Stimulated activated CD4-positive, alpha-beta T cell treated with anti-CD3 and anti-CD28 coated beads, Interleukin-4, amount 100 ng/mL, for 48 hours (primary cell): Measurements from ENCODE around the gene CCDC201.
"Not testable (repeated sequence)": the region's sequence is repeated elsewhere in the genome, so short reads cannot be mapped to it uniquely, and the experiment has no call there.

ENCODE experiments used
- DNase-seq, 2 donors: peaks; one replicate each; pipeline ENCODE4 v3.0.0-alpha.2; 2020; ENCODE audit warnings: low read depth in 2 of 2

Gene CCDC201

DNA sequence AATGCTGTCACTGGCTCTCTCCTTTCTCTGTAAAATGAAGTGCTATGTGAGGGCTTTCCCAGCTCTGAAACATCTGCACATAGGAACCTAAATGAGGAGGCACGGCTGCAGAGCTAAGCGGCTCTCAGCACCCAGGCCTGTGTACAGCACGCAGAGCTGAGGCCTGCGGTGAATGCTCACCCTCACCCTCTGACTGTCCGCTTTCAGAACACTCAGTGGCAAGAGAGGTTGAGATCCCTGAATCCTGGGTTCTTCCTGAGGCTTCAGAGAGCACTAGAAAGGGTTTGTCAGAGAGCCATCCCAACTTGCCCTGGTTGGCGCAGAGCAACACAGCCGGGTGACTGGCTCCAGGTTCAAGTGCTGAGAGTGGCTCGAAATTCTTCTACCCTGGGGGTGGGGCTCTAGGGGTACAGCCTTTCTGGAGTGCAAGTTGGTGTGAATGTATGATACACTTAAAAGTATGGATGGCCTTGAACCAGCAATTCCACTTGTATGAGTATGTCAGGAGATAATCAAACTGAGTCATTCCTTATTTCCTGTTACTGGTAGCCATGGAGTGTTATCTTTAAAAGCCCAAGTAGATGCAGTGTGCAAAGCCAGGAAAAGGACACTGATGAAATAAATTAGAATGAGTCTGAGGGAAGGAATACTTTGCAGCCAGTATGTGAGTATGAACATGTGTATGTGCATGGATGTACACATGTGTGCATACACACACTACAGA lies 1.7 kb upstream of the CCDC201 start:
- DNase-seq, result no peak

DNA sequence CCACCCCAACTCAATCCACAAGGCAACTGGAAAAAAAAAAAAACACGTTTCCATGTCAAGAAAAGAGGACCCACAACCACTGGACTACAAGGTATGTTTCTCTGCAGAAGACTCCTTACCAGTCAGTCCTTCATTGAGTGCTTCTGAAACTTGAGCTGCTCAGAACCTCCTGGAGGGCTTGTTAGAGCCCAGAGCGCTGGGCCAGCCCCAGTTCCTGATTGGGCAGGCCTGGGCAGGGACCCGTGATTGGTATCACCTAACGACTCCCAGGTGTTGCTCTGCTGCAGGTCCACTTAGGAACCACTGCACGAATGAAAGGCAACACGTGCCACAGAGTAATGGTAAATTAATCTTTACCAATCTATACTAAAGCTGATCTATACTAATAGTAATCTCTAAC lies 473 bp upstream of the CCDC201 start:
- DNase-seq, result no peak

DNA sequence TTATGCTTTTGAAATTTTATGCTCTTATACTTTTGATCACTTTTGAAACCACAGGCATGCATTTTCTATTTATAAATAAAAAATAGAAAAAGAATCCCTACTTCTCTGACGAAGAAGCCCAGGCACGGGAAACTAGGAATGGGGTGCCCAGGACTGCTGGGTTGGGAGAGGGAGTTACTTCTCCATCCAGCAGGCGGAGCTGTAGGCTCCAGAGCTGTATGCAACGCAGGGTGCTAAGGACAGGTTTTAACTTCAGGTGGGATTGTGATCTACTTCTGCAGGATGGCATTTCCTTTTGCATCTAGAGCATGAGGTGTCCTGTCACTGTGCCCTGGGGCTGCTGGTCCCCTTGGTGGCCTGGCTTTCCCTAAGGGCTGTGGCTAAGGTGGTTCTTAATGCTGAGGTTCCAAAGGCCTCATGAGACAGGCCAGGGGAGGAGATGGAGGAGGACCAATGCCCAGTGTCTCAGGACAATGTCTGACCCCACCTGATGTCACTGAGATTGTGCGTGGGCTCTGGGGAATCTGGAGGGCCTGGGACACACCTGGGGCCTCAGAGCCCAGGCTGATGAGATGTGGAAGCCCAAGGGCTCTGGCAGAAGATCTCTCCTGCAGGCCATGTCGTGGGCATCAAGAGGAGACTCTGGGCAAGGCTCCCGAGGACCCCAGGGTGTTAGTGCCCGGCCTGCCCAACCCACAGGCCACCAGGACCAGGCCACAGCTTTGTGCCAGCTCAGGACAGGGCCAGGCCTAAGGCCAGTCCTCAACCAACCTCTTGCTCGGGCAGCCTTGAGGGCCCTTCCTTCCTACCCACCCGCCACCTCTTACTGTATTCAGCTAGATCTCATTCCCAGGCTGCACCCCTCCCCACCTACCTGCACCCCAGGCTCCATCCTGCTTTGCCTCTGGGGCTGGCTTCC lies 507 bp downstream of the CCDC201 start:
- DNase-seq, result no peak

DNA sequence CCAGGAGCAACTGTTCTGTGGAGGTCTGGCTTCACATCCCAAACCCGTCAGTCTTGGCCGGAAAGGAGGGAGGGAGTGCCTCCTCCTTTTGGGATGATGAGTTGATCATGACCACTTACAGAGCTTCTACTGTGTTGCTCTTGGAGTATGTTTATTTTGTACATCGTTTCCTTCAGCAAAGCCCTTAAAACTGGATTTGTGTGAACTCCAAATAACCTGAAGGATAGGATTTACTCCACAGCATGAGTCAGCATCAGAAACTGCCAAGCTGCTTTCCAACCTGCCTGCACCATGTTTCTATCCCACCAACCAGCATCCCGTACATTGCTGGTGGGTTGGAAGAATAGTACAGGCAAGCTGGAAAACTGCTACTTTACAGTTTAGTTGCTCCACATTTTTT lies 3.5 kb downstream of the CCDC201 start:
- DNase-seq, result no peak

DNA sequence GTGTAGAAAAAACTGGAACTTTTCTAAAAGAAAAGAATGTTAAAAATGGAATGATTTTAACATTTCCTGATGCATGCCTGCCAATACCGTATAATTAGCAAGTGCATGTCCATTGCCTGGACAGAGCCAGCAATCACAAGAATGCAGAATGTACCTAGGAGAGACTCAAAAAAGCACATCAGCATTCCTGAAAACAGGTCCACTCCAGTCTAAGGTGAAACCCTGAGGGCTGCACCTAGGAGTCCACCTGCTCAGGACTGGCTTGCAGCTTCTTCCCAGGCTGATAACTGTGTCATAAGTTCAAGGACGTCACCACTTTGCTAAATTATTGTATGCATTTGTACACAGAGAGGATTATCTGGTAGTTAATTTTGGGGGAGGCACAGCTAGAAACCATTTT lies 5.4 kb downstream of the CCDC201 start:
- DNase-seq, result no peak

DNA sequence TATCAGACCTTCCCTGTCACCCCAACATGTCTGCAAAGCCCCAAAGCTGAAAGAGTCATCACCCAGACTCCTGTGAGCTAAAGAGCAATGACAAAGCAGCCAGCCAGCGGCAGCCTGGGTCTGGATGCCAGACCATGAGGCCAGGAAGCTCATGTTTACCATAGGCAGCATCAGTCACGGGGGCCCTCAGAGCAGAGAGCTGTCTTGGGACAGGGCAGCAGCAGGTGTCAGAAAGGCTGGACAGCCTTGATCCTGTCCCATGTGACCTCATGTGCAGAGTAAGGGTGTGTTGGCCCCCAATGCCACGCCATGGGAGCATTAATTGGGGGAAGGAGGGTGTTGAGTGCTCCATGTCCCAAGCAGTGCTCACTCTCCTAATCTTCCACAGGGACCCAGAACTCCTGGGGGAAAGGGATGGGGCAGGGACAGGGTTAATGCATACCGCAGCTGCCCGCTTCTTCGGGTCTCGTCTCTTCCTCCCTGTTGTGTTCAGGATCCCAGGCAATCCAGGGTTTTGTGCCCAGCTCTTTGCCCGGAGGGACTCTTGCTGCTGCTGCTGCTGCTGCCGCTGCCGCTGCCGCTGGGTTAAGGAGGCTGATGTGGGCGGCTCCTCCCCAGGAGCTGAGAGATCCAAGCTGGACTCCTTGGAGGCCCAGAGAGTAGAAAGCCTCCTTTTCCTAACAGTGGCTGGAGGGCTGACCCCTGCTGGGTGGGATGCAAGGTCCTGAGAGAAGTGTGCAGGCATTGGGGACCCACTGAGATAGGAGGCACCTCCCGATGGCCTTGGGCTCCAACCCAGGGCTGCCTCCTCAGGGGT lies 7.1 kb downstream of the CCDC201 start:
- DNase-seq, result no peak

DNA sequence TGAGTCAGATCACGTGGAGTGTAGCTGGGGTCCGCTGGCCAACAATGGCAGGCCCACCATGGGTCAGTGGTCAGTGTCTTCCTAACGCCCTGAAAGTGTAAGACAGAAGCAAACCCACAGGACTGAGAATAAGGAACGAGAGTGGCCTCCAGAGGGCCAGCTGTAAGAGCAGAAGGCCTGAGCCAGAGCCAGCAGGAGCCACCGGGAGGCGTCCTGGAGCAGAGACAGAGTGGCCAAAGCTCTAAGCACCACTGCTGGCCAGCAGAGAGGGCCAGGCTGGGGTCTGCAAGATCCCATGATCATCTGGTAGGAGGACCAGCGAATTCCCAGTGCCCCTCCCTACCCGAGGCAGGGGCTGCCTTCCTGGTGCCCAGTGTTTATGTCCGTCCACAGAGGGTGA lies 9.2 kb downstream of the CCDC201 start:
- no peak for DNase-seq

DNA sequence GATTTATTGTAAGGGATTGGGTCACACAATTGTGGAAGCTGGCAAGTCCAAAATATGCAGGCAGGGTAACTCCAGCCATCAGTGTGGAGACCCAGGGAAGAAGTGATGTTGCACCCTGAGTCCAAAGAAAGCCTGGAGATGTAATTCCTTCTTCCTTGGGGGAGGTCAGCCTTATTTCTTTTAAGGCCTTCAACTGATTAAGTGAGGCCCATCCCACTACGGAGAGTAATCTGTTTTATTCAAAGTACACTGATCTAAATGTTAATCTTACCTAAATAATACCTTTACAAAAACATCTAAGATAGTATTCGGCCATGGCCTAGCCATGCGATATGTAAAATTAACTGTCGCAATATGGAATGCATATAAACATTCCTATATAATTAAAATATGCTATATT lies 16.0 kb downstream of the CCDC201 start:
- DNase-seq, result not testable (repeated sequence)

DNA sequence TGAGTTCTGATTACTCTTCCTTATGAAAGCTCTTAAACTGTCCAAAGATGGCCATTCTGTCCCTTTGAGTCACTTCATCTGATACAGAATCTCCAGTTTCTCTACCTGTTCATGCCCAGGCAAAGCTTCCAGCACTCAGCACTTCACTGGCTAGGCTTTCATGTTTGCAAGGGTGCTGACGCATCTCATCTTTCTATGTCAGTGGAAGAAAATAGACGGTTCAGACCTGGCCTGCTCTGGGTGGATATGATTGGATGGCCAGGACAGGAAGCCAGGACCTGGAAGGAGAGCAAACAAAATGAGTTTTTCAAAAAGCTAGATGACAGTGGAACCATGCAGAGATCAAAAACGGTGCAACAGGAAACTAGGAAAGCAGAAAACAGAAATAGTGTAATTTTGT lies 17.2 kb downstream of the CCDC201 start:
- DNase-seq, result not testable (repeated sequence)

DNA sequence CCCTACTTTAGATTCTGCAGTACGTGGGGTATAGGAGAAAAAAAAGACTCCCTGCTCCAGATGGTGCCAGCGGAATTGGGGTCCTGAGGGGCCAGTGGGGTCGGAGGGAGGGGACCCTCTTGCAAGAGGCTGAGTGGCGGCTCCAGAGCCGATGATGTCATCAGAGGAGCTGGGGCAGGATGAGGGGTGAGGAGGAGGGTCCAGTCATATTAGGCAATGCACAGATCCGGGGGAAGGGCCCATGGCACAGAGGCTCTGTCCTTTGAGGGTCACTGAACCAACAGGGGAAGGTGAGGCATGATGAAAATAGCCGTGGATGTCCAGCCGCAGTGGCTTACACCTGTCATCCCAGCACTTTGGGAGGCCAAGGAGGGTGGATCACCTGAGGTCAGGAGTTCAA lies 19.4 kb downstream of the CCDC201 start:
- not testable (repeated sequence) for DNase-seq

DNA sequence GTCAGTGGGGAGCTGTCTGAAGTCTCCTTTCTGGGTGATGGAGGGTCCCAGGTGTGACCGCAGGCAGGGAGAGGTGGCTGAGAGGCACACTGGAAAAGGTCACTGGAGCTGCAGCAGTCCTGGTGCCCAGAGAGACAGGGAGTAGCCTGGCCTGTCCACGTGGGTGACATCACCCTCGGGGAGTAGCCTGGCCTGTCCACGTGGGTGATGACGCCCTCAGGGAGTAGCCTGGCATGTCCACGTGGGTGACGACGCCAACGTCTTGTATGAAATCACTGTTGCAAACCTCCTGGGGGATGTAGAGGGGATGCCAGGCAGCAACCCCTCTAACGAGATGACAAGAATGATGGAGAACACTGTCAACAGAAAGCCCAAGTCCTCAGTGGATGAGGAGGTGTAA lies 19.9 kb downstream of the CCDC201 start:
- not testable (repeated sequence) for DNase-seq

DNA sequence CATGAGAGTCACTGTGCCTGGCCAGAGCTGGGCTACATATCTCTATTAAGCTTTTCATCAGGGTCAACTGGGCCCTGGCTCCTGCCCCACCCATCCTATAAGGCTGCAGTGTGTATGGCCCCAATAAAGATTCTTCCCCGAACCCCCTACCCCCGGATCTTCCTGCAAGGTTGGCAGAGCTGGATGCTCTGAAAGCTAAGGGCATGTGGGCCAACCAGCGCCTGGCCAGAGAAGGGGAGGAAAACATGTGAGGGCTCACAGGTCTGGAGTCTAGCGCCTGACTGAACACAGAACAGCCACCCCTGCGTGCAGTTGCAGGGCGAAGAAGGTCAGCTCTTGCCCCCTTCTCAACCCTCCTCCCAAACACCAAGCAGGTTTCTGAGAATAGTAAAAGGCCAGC lies 24.1 kb downstream of the CCDC201 start:
- DNase-seq, result not testable (repeated sequence)

DNA sequence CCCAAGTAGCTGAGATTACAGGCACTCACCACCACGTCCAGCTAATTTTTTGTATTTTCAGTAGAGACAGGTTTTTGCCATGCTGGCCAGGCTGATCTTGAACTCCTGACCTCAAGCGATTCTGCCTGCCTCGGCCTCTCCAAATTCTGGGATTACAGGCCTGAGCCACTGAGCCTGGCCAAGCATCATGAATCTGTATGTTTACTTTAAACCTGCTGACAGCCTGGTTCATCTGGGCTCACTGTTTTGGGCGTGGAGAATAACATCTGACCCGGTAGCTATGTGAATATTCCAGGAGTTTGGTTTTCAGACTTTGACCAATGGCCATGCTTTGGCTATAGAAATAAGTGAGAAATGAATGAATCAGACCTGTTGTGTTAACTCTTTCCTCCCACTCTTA lies 26.3 kb downstream of the CCDC201 start:
- not testable (repeated sequence) for DNase-seq

DNA sequence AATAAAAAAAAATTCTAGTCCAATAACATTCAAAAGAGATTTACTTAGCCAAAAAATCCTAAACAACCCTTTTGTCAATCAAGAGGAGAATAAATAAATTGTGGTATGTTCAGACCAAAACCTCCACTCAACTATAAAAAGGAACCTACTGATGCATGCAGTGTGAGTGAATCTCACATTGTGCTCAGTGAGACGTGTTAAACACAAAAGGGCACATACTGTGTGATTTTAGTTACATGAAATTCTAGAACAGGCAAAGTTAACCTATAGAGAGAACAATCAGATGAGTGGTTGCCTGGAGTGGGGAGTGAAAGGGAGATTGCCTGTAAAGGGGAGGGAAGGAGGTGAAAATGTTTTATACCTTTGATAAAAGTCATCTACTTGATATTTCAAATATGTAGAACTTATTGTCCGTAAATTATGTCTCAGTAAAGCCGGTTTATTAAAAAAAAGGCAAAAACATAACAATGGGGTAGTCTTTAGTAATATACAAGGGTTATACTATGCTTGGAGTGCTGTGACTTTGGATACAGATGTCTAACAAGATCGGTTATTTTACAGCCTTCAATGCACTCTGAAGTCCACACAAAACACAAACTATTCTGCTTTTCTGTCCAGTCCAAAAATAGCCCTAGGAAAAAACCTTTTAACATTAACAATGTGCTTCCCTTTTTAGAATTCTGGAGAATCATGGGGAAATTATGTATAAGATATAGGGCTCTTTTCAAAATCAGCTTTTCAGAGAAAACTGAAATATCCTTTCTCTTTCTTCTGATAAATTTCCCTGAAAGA lies 30.8 kb downstream of the CCDC201 start:
- not testable (repeated sequence) for DNase-seq

DNA sequence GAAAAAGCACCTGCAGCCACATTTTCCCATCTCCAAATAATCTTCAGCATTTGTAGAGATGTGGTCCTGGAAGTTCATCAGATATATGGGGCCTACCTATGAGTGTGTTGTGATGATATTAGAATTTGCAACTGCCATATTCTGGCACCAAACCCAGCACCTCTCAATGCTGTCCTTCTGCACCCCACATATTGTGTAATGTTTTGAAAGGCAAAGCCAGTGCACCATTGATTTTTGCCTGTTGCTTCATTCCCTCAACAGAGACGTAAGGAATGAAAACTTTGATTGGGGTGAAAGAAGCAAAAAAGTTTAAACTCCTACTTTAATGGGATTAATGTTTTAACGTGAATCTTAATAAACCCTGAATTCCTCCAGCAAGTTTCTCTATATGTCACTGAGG lies 34.0 kb downstream of the CCDC201 start:
- not testable (repeated sequence) for DNase-seq

DNA sequence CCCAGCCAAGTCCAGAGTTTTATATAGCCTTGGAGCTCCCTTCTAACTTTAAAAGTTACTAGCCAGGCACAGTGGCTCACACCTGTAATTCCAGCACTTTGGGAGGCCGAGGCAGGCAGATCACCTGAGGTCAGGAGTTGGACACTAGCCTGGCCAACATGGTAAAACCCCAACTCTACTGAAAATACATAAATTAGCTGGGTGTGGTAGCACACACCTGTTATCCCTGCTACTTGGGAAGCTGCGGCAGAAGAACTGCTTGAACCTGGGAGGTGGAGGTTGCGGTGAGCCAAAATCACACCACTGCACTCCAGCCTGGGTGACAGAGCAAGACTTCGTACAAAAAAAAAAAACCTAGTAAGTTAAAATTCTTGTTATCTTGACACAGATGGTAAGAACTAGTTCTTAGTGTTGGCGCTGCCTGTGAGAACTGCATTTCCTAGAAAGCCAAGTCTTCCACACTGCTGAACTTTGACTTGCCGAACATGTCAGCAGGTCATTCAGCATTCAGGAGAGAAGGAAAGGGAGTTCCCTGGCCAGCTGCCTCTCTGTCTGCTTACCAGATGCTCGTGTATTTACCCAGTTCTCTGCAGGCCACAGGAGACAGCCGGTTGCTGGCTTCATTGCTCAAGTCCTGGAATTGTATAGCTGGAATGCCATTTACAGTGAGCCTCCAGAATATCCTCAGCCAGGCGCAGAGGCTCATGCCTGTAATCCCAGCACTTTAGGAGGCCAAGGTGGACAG lies 40.3 kb downstream of the CCDC201 start:
- not testable (repeated sequence) for DNase-seq

DNA sequence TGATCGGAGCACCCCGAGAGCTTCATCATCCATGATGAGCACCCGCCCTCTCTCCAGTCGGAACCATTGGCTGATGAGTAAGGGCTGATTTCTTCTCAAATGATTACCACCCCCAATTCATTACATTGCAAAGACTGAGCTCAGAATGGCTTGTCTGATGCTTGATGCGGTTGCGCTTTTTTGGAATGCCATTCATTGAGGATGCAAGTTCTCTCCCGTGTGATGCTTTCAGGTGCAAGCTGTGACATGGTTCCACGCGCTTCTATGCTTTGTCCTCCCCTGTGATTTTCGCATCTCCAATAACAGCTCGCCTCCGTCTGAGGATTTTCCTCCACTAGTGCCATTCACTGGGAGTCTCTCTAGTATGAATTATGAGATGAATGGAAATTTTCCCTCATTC lies 43.0 kb downstream of the CCDC201 start:
- DNase-seq, result not testable (repeated sequence)

DNA sequence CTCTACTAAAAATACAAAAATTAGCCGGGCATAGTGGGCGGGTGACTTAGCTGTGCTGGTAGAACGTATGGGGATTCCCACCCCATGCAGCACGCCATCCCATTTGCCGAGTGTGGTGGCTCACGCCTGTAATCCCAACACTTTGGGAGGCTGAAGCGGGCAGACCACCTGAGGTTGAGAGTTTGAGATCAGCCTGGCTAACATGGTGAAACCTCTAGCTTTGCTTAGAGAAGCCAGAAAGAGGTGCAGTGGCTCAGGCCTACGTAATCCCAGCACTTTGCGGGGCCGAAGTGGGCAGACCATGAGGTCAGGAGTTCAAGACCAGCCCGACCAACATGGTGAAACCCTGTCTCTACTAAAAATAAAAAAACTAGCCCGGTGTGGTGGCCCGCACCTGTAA lies 45.2 kb downstream of the CCDC201 start:
- DNase-seq, result not testable (repeated sequence)

DNA sequence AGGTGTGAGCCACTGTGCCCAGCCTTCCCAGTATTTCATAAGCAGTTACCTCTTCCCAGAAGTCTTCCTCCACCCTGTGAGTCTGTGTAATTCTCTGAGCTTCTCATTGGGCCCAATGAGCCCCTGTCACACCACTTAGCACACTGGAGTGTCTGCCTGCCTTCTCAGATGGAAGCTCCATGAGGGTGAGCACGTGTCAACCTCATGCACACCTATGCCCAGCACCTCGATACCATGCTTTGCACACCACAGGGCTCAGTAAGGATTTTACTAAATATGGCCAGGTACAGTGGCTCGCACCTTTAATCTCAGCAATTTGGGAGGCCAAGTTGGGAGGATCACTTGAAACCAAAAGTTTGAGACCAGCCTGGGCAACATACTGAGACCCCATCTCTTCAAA lies 46.3 kb downstream of the CCDC201 start:
- not testable (repeated sequence) for DNase-seq

DNA sequence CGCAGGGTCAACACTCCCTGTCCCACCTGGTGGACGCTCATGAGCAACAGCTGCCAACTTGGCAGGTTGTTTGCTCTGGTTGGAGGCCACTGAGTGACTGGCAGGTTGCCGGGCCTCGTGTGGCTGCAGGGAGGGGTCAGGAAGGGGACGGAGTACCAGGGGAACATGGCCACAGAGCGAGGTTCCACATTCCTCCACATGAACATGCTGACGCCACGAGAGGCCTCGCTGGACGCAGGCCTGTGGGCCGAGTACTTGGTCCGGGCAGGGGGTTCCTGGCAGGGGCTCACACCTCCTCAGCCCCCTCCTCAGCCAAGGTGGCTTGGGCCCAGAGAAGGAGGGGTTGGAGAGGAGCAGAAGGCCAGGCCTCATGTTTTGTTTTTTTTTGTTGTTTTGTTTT lies 54.1 kb downstream of the CCDC201 start:
- DNase-seq, result not testable (repeated sequence)

DNA sequence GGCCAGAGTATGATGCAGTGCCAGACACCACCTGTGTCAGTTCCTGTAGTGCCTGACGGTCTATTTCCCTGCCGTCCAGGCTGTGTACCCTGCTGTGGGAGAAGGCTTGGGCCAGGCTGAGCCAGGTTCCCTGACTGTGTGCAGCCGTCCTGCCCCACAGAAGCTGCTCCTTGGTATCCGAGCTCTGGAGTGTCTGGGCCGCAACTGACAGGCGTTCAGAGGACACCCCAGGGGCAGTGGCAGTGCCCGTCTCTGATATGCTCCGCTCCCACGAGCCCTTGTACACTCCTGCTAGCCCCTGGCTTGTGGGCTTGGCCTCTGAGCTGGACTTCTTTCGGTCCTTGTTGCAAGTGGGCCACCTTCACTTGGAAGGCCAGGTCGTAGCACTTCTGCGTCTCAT lies 55.0 kb downstream of the CCDC201 start:
- not testable (repeated sequence) for DNase-seq
